Measurements from ENCODE around the gene PTGES.

Gene PTGES

GRCh38 chr9:129695870-129696269 lies 57.0 kb downstream of the PTGES start:
- Histone ChIP-seq H3K27ac (no peak overlapping the region), H4K20me1 (ENCODE audit: insufficient read depth) (no peaks in the 10 kb centered on the region), H3K27me3 (ENCODE audit: insufficient read depth, low read depth) (peaks cover 89% of the 10 kb centered on the region), H2AFZ (ENCODE audit: low read depth) (no peak overlapping the region), H3K4me2 (no peak overlapping the region), H3K36me3 (ENCODE audit: insufficient read depth) (no peaks in the 10 kb centered on the region), H3K9ac (no peak overlapping the region), H3K79me2 (ENCODE audit: insufficient read depth, low read depth) (no peaks in the 10 kb centered on the region), H3K4me3 (IDR thresholded peaks at IDR 0.05; ENCODE audit: insufficient read depth, low read depth, low read length) (no peak overlapping the region), H3K4me1 (ENCODE audit: low read depth, poor library complexity, severe bottlenecking) (no peaks in the 10 kb centered on the region)
- TF ChIP-seq CTCF (conservative IDR thresholded peaks at IDR 0.05; ENCODE audit: low read depth, low read length) = no peak

GRCh38 chr9:129694243-129694646 lies 58.6 kb downstream of the PTGES start:
- H2AFZ ChIP-seq (ENCODE audit: low read depth) = no peak overlapping the region
- no peak overlapping the region for H3K27ac ChIP-seq
- H3K36me3 ChIP-seq (ENCODE audit: insufficient read depth) = no peaks in the 10 kb centered on the region
- no peaks in the 10 kb centered on the region for H4K20me1 ChIP-seq (ENCODE audit: insufficient read depth)
- TF ChIP-seq CTCF (conservative IDR thresholded peaks at IDR 0.05; ENCODE audit: low read depth, low read length) = no peak
- H3K27me3 ChIP-seq (ENCODE audit: insufficient read depth, low read depth) = peaks cover 92% of the 10 kb centered on the region
- H3K9ac ChIP-seq = no peak overlapping the region
- H3K4me2 ChIP-seq = no peak overlapping the region
- no peak overlapping the region for H3K4me3 ChIP-seq (IDR thresholded peaks at IDR 0.05; ENCODE audit: insufficient read depth, low read depth, low read length)
- no peaks in the 10 kb centered on the region for H3K79me2 ChIP-seq (ENCODE audit: insufficient read depth, low read depth)
- no peaks in the 10 kb centered on the region for H3K4me1 ChIP-seq (ENCODE audit: low read depth, poor library complexity, severe bottlenecking)

GRCh38 chr9:129693741-129694140 lies 59.1 kb downstream of the PTGES start:
- Histone ChIP-seq H3K4me1 (ENCODE audit: low read depth, poor library complexity, severe bottlenecking) (no peaks in the 10 kb centered on the region), H3K4me2 (no peak overlapping the region), H3K27me3 (ENCODE audit: insufficient read depth, low read depth) (peaks cover 92% of the 10 kb centered on the region), H3K27ac (no peak overlapping the region), H3K36me3 (ENCODE audit: insufficient read depth) (no peaks in the 10 kb centered on the region), H3K4me3 (IDR thresholded peaks at IDR 0.05; ENCODE audit: insufficient read depth, low read depth, low read length) (no peak overlapping the region), H2AFZ (ENCODE audit: low read depth) (no peak overlapping the region), H4K20me1 (ENCODE audit: insufficient read depth) (no peaks in the 10 kb centered on the region), H3K9ac (no peak overlapping the region), H3K79me2 (ENCODE audit: insufficient read depth, low read depth) (no peaks in the 10 kb centered on the region)
- TF ChIP-seq CTCF (conservative IDR thresholded peaks at IDR 0.05; ENCODE audit: low read depth, low read length) = no peak

GRCh38 chr9:129692534-129692933 lies 60.3 kb downstream of the PTGES start:
- TF ChIP-seq CTCF (conservative IDR thresholded peaks at IDR 0.05; ENCODE audit: low read depth, low read length) = no peak
- no peak overlapping the region for H2AFZ ChIP-seq (ENCODE audit: low read depth)
- no peak overlapping the region for H3K27ac ChIP-seq
- no peak overlapping the region for H3K4me2 ChIP-seq
- no peaks in the 10 kb centered on the region for H3K4me1 ChIP-seq (ENCODE audit: low read depth, poor library complexity, severe bottlenecking)
- no peaks in the 10 kb centered on the region for H3K36me3 ChIP-seq (ENCODE audit: insufficient read depth)
- no peaks in the 10 kb centered on the region for H3K79me2 ChIP-seq (ENCODE audit: insufficient read depth, low read depth)
- no peaks in the 10 kb centered on the region for H4K20me1 ChIP-seq (ENCODE audit: insufficient read depth)
- H3K4me3 ChIP-seq (IDR thresholded peaks at IDR 0.05; ENCODE audit: insufficient read depth, low read depth, low read length) = no peak overlapping the region
- no peak overlapping the region for H3K9ac ChIP-seq
- peaks cover 90% of the 10 kb centered on the region for H3K27me3 ChIP-seq (ENCODE audit: insufficient read depth, low read depth)
